ENCODE data around the gene ME2.
"Not testable (repeated sequence)": the region's sequence is repeated elsewhere in the genome, so short reads cannot be mapped to it uniquely, and the experiment has no call there.

ME2 gene

DNA sequence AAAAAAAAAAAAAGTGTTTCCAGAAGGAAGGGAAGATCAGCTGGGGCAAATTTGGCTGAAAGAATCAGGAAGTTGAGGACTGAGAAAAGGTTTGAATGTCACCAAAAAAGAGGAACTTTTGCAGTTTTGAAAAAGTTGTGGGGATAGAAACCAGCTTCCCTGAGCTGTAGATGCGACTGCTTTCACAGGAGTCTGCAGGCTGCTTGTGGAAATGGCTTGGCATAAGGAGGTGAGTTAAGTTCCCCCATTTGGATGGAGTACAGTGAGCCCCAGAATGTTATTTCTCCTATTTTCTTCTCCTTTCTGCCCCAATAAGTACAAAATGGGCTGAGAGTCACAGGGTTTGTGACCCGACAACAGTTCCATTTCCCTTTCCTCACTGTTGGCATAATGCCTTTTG is 16.5 kb upstream of the ME2 start:
- no peak for DNase-seq

DNA sequence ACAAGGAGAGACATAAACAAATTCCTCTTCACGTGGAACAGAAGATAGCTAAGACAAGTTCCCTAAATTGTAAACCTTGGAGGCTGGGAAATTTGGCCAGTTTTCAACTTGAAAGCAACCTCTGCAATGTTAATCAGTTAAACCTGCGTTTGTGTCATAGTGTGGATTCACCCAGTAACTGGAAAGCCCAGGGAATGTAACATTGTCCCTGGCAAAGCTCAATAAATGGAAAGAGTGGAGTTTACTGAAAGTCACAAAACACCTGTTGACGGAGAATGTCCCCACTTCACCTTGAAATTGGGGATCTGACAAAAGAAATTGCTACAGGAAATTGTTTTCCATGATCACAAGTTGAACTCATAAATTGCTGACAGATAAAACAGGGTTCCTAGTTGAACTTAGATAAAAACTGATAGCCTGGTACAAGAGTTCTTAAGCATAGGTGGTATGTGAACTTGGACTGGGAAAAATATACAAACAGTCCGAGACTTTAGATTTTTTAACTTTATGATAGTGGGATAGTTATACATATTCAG is 15.0 kb upstream of the ME2 start:
- DNase-seq = peak; percentile 20

DNA sequence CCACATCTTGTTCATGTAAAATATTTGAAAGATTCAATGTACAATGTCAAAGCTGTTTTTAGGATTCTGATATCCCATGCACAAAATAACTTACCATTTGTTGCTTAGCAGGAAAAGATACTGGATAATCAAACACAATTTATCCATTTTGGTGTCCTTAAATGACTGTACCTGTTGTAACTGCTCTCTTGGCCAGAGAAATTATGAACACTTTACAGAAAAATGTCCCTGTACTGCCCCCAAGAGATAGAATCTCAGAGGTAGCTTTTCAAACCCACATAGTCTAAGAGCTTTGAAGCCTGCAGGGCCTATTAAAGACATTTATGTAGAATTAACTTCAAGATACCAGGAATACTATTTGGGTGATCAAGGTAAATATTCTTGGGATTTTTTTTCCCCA is 12.2 kb upstream of the ME2 start:
- peak; percentile 60 for DNase-seq

DNA sequence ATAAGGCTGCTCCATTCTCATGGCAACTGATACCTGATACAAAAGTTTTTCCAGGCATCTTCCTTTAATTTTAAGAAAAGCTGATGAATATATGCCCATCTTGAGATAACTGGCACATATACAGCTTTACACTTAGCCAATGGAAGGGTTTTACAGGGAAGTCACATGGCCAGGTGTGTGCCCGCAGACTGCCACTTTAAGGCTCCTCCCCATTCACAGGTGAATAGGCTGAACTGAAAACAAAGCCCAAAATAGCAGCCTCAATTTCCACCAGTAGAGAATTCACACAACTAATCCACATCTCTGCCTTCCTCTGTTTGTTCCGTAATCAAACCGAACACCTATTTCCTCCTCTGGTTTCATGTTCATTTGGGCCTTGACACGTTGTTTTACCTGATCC is 9.8 kb upstream of the ME2 start:
- peak; percentile 22 for DNase-seq

DNA sequence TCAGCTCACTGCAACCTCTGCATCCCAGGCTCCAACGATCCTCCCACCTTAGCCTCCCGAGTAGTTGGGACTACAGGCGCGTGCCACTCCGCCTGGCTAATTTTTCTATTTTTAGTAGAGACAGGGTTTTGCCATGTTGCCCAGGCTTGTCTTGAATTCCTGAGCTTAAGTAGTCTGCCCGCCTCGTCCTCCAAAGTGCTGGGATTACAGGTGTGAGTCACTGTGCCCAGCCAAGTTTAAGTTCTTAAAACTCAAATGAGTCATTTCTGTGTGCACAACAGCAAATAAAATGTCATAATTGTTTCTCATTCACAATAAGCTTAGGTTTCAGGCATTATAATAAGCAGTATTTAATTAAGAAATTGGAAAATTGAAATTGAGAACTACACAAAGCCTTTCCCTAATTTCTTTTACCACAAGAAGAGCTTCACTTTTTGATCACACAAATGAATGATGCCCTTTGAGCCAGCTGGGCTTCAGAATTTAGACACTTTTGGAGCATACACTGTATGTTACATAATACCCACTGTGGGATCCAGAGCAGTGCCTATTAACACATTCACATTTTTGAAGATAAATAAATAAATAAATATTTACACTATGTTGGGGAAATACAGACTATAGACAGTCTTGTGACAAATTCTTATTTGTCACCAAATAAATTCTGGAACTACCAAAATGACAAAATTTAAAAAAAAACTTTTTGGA is 8.6 kb upstream of the ME2 start:
- DNase-seq = peak; percentile 55

DNA sequence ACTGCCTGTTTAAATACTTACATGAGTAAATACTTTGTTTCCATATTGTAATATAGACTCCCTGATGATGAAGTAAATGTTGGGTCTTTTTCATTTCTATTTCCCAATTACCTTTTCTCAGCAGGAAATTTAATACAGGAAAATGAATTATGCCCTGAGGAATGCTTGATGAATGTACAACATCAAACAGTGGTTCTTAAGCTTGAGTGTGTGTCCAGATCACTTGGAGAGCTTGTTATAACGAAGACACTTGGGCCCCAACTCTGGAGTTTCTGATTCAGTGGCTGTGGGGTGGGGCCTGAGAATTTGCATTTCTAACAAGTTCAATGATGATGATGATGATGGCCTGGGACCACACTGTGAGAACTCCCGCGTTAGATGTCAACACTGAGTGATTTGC is 7.1 kb upstream of the ME2 start:
- no peak for DNase-seq

DNA sequence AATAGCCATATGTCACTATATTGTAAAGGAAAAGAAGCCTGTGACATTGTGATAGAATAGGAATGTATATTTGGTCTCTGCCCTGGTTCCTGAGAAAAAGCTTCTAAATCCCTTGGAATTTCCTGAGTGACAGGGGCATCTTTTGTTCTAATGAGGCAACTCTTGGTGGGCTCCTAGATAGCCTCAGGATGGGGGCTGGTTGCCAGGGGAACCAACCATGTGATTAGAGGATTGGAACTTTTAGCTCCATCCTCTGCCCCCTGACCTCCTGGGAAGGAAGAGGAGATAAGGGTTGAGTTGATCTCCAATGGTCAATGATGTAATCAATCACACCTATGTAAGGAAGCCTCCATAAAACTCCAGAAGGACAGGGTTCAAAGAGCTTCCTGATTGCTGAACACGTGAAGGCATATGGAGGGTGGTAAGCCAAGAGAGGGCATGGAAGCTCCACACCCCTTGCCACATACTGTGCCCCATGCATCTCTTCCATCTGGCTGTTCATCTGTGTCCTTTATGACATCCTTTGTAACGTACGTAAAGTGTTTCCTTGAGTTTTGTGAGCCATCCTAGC is 2.9 kb upstream of the ME2 start:
- peak; percentile 41 for DNase-seq

DNA sequence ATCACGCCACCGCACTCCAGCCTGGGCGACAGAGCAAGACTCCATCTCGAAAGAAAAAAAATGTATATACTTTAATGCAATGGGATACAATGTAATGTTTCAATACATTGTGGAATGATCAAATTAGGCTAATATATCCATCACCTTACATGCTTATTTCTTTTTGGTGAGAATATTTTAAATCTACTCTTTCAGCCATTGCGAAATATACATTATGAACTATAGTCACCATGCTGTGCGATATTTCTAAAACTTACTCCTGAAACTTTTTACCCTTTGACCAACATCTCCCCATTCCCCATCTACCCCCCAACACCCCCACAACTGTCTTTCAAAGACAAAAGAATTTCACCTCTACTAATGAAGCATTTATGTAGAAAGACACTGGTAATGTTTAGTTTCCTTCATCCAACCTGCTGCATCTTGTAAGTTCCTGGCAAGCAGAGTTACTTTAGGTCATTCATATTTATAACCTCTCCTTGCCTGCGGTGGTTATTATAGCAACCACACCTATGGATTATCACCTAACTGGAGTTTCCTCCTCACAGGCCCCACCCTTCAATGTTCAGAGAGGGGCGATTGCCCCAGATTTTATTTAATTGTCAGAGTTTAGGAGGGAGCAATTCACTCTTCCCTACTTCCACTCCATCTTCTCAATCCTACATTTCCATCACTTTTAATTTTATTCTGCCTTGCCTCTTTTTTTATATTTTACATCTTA is 1.2 kb upstream of the ME2 start:
- peak; percentile 30 for DNase-seq

DNA sequence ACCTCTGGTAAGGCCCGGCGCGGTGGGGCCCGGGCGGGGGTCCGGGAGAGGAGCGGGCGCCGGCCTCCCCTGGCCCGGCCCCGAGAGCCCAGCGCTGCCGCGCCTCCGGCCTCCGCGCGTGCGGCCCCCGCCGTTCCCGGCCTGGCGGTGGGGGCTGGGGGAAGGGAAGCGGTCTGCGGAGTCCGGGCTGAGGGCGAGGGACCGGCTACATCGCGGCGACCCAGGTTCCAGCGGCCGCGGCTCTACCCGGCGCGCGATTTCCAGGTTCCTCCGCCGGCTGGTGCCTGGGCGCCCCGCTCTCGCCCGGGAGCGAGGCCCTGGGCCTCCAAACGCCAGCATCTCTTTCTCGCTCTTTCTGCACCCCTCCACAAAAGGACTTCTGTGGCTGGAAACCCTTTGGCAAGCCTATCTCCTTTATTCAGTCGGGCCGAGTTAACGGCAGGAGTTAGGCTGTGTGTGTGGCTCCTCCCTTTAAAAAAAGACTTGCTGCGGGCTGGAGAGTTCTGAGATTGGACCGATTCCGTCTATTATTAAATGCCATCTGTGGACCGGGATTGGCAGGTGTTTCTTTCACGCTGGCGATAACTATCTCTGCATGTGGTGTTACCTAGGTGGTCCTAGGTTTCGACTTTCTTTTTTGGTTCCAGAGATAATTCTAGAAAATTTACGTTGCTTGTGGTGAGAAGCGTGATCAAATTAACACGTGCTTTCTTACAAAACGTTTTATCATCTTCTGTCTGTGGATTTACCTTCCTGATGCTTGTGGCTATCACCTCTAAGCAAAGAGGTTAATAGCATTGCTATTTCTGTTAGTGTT is 592 bp downstream of the ME2 start:
- peak; percentile 90 for DNase-seq

DNA sequence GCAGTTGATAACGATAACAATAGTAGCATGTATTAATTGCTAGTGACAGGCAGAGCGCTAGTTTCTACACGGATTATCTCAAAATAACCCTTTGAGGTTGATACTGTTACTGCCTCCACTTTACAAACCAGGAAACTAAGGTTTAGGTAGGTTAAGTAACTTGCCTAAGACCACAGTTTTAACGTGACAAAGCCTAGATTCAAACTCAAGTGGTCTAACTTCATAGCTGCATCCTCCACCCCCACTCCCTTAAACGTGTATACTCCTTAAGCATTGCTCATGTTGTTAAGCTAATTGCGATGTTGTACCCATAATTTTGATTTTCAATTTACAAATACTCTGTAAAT is 1.2 kb downstream of the ME2 start:
- peak; percentile 64 for DNase-seq

DNA sequence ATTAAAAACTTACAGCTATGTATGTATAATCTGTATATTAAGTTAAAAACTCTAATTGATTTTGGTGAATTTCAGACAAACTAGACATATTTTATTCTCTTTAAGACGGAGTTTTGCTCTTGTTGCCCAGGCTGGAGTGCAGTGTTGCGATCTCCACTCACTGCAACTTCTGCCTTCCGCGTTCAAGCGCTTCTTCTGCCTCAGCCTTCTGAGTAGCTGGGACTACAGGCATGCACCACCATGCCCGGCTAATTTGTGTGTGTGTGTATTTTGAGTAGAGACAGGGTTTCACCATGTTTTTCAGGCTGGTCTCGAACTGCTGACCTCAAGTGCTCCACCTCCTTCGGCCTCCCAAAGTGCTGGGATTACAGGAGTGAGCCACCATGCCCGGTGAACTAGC is 2.0 kb downstream of the ME2 start:
- DNase-seq = not testable (repeated sequence)

DNA sequence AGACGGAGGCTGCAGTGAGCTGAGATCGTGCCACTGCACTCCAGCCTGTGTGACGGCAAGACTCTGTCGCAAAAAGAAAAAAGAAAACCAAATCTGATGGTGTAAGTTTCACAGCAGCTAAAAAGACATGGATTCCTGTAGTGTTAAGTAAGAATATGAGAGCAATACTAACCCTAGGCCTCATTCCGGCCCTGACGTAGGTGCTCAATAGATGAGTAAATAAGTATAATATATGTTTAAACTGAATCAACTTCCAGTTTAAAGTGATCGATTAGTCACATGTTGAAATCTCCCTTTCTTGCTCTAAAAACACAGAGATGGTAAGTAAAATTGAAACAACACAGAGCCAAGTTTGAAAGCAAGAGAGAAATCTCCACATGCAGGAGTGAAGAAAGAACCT is 8.0 kb downstream of the ME2 start:
- DNase-seq = no peak

DNA sequence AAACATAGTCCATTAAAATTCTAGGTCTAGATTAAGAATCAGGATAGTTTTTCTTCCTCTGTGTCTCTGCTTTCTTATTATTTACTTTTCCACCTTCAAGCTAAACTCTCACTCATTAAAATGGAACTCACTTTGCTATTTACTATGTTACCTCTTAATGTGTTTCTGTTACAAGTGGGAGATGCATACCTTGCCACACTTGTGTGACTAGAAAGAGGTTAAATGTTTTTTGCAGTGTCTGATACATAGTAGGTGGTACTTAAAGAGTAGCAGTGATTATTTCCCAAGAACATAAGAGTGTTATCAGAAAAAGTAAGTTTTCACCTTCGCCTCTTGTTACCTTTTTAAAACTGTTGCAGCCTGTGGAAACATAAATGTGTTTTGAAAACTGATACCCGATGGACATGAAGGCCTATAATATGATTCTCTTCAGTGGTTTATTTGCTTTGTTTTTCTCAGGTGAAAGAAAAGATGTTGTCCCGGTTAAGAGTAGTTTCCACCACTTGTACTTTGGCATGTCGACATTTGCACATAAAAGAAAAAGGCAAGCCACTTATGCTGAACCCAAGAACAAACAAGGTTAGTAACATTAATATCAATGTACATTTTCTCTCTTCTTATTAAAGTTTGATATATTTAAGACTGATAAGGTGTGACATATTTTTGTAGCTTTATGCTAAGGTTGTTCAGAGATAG is 16.6 kb downstream of the ME2 start:
- no peak for DNase-seq

DNA sequence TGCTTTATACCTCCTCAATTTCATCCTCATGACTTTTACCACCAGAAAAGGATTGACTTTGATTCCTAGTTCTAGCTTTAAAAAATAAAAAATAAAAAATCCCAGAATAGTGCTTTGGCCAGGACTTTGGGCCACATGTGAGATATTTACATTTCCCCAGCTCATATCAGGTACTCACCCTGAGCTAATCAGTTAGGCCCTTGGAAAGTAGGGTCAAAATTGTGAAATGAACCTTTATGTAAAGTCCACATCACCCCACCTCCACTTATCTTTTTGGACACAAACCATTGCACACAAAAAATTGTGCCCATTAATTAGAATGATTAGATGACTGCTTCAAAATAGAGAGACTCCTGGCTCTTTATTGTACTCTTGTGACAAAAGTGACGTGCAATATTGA is 17.2 kb downstream of the ME2 start:
- DNase-seq = no peak

DNA sequence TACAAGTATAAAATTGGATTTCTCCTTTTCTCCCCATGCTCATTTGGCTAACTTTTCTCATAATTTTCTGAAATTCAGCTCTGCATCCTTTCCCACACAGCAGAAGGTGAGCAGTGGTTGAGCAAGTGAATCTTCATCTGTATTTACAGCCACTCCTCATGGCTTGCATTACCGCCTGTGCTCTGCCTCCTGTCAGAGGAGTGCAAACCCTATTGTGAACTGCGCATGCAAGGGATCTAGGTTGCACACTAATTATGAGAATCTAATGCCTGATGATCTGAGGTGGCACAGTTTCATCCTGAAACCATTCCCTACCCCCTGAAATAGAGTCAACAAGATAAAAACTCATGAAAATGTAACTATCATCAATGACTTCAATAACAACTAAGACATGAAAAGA is 20.0 kb downstream of the ME2 start:
- DNase-seq = no peak

DNA sequence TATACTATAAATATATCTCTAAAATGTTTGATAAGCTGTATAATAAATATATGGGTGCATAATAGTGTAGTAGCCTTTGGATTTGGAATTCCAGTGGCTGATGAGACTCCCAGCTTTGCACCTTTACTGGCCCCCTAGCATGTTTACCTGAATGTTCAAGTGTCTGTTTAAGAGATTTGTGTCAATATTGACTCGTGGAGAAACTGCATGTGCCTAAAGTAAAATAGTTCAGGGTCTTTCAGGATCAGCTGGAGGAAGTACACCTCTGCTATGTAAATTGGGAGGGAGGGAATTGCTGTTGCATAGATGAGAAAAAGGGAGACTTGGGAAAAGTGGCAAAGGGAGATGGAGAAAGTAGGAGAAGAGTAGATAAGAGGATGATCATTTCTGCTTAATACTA is 23.9 kb downstream of the ME2 start:
- peak; percentile 72 for DNase-seq

DNA sequence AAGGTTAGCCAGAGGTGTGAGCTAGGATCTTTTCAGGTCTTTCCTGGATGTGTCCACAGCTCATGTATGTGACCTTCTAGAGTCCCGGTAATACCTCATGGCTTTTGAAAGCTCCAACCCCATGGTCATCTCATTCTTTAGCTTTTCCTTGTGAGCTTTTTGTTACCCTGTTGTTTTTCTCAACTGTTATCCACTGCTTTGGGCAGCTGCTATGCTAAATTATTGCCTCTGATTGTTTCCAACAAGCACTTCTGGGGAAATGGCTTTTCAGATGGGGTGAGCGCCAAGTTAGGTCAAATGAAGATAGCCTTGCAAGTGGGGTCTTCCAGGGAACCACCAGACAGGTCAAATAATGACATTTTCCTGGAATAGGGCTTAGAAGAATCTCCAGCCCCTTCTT is 27.9 kb downstream of the ME2 start:
- no peak for DNase-seq

DNA sequence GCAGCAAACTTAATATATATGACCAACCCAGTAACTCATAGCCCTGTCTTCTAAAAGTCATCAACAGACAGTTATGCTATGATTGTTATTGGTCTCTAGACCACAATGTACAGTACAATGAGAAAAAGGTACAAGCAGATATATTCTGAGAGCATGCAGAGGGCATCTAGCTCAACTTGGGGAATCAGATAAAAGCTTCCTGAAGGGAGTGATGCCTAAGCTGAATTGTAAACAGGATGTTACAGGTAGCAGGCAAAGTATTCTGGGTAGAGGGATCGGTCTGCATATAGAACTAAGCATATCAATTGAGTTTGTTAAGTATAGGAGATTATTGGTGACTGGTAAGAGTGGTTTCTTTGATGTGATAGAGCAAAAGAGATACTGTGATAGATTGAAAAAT is 30.3 kb downstream of the ME2 start:
- no peak for DNase-seq

DNA sequence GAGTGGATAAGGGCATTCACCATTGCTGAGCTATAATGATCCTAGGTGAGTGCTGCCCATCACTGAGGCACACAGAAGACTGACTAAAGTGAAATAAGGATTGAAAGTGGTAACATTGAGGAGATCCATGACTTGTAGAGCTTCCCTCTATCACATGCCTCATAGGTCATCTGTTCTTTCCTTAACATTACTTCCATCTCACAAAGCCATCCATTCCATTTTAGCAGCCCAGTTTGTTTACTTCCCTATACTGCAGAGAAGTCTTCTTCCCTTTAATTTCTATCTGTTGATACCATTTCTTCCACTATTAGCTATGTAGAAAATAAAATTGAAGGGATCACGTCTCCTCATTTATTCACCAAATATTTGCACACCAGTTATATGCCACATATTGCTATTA is 32.1 kb downstream of the ME2 start:
- no peak for DNase-seq

DNA sequence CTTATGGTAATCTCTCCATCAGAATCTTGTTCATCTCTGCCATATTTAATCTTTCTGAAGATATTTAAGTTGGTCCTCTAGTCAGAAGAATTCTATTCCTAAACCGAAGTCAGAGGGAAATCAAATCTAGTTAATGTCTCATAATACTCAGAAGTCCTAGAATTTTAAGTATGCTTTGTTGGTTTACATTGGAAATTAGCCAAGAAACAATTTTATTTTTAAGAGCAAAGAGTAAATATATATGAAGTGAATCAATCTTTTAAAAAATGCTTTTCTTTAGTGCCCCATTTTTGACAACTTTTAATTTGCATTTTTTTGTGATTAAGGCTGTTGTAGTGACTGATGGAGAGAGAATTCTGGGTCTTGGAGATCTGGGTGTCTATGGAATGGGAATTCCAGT is 38.1 kb downstream of the ME2 start:
- no peak for DNase-seq

DNA sequence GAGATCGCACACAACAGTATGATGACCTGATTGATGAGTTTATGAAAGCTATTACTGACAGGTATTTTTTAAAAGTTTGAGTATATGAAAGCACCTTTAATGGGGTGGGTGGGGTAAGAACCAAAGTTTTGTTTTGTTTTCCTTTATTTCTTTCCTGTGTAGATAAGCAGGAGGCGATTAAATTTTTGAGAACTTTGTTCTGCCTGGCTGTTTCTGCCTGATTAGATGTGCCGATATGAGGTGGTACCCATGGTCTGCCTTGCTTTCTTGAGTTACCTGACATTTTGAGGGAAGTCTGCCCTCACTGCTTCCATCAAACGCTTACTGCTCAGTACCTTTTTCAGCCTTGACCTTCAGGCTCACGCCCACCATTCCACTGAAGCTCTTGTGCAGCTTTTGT is 39.2 kb downstream of the ME2 start:
- no peak for DNase-seq

DNA sequence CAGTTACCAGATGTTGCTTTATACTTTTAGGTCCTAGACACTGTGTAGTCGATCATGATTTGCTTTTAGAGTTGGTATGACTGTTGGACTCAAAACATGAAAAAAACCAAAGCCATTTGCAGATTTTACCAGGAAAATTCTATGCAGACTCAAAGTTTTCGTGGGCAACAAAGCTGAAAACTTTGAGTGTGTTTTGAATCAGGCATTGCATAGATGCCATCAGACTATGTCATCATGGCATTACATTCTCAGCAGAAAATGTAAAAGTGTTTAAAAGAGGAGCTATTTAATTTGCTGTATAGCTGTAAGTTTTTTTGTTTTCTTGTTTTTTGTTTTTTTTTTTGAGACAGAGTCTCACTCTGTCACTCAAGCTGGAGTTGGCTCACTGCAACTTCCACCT is 45.5 kb downstream of the ME2 start:
- no peak for DNase-seq

DNA sequence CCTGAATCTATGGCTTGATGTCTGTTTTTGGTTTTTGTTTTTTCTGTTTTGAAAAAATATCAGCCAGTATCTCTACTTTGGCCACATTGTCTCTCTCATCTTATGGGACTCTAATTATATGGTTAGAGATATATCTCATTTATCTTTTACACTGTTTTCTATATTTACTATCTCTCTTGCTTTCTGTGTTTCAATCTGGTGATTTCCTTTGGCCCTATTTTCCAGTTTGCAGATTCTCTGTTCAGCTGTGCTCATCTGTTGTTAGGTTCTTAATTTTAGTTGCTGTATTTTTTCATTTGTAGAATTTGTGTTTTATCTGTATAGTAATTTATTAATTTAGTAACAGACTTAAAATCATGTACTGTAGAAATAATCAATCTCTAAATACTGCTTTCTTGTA is 47.6 kb downstream of the ME2 start:
- DNase-seq = no peak

Measured in NCI-H69 (cell line).